Measurements from ENCODE around the gene GRIPAP1.

Gene GRIPAP1

DNA sequence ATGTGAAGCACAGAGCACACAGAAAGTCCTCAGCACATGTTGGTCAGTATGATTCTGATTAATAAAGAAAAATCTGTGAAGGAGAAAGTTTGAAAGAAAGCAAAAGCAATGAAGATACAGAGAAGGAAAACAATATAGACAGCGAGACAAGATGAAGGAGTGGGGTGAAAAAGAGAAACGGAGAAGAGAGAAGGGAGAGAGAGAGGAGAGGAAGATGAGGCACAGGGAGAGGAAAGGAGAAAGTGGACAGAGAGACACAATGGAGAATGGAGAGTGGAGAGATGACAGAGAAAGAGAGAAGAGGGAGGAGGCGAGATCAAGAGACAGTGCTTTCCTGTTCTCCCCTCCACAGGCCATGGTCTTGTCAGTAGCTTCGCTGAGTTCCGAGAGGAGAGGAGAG lies 26.5 kb downstream of the GRIPAP1 start:
- H3K27ac ChIP-seq, result no peak overlapping the region
- no peak for TF ChIP-seq ZFX (IDR thresholded peaks at IDR 0.05)
- TF ChIP-seq, protein P1, sequence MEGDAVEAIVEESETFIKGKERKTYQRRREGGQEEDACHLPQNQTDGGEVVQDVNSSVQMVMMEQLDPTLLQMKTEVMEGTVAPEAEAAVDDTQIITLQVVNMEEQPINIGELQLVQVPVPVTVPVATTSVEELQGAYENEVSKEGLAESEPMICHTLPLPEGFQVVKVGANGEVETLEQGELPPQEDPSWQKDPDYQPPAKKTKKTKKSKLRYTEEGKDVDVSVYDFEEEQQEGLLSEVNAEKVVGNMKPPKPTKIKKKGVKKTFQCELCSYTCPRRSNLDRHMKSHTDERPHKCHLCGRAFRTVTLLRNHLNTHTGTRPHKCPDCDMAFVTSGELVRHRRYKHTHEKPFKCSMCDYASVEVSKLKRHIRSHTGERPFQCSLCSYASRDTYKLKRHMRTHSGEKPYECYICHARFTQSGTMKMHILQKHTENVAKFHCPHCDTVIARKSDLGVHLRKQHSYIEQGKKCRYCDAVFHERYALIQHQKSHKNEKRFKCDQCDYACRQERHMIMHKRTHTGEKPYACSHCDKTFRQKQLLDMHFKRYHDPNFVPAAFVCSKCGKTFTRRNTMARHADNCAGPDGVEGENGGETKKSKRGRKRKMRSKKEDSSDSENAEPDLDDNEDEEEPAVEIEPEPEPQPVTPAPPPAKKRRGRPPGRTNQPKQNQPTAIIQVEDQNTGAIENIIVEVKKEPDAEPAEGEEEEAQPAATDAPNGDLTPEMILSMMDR (conservative IDR thresholded peaks at IDR 0.05), result no peak

DNA sequence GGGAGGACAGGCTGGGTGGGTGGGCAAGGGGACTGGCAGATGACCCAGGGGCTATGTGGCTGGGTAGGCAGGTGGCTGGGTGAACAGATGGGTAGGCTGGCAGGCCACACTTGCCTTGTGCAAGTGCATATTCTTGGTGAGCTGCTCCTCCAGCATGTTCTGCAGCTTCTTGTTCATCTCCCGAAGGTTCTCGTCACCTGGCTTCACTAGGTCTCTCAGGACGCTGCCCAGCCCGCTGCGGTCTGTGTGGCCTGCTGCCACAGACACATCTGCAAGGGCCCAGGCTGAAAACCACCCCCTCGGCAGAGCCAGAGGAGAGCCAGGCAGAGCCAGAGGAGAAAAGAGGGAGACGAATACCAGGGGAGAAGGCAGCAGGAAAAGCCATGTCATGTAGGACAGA lies 27.0 kb downstream of the GRIPAP1 start:
- H3K27ac ChIP-seq, result no peak overlapping the region
- TF ChIP-seq, protein P1 (conservative IDR thresholded peaks at IDR 0.05), result no peak
- no peak for TF ChIP-seq ZFX (IDR thresholded peaks at IDR 0.05)

DNA sequence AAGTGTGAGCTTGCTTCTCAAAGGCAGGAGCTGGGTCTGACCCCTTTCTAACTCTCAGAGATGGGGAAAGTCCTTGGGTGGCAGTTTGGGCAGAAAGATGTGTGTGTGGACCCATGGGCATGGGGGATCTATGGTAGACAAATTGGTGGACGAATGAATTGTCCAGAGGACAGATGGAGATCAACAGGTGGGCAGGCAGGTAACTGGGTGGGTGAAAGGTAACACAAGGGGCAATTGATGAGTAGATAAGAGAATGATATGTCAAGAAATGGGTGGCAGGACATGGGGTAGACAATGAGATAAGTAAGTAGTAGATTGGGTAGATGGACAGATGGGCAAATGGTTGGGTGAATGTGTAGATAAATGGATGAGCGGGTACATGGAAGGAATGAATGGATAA lies 27.5 kb downstream of the GRIPAP1 start:
- H3K27ac ChIP-seq, result no peak overlapping the region
- TF ChIP-seq, protein P1 (conservative IDR thresholded peaks at IDR 0.05), result no peak
- TF ChIP-seq ZFX (IDR thresholded peaks at IDR 0.05), result no peak

DNA sequence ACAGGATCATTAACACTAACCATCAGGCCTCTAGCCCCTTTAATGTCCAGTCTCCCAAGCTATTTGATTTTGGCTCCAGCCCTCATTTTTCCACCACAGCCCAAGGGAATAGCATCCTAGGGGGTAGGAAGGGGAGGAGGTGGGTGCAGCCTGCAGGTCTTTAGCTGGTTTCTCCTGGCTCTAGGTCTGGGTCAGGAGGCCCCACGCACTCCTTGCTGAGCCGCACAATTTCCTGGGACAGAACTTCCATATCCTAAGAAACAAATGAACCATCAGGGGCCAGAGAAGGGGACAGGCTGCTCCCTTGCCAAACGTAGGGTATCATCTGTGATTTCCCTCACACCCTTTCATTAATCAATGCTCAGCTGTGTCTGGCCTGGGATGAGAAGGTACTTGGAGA lies 28.0 kb downstream of the GRIPAP1 start:
- TF ChIP-seq ZFX (IDR thresholded peaks at IDR 0.05), result no peak
- TF ChIP-seq, protein P1 (conservative IDR thresholded peaks at IDR 0.05), result no peak
- H3K27ac ChIP-seq, result no peak overlapping the region

DNA sequence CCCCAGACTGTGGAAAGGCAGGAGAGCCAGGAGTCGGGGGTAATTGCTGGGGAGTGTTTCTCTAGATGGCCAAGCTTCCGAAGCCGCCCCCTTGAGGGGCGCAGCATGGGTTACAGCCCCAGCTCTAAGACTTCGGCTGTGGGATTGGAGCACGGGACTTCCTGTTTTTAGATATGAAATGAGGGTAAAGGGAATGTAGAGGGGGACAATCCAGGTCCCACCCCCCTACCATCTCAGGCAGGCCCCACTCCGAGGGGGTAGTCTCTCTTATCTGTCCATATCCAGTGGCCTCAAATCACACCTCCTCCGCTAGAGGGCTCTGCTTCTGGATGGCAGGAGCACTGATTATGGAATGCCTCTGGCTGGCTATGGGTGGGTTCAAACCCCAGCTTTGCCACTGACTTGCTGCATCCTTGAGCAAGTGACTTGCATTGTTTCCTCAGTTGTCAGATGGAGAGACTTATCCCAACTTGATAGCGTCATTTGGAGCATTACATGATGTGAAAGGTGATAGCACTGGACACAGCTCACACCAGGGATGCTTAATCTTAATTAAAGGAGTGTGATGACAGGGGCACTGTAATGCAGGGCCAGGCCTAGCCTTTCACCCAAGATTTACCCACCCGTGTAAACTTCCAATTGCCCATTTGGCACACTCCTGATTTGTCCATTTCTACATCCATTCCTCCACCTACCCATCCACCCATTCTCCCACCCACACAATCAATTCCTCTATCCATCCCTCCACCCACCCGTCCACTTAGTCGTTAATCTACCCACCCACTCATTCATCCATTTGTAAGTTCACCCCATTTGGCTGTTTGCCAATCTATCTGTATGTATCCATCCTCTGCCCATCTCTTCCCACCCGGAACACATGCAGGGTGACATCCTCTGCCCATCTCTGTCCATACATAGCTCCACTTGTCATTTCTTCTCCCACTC lies 29.6 kb downstream of the GRIPAP1 start:
- TF ChIP-seq, protein P1 (conservative IDR thresholded peaks at IDR 0.05), result peak; percentile 68
- TF ChIP-seq ZFX (IDR thresholded peaks at IDR 0.05), result no peak
- H3K27ac ChIP-seq, result no peak overlapping the region

DNA sequence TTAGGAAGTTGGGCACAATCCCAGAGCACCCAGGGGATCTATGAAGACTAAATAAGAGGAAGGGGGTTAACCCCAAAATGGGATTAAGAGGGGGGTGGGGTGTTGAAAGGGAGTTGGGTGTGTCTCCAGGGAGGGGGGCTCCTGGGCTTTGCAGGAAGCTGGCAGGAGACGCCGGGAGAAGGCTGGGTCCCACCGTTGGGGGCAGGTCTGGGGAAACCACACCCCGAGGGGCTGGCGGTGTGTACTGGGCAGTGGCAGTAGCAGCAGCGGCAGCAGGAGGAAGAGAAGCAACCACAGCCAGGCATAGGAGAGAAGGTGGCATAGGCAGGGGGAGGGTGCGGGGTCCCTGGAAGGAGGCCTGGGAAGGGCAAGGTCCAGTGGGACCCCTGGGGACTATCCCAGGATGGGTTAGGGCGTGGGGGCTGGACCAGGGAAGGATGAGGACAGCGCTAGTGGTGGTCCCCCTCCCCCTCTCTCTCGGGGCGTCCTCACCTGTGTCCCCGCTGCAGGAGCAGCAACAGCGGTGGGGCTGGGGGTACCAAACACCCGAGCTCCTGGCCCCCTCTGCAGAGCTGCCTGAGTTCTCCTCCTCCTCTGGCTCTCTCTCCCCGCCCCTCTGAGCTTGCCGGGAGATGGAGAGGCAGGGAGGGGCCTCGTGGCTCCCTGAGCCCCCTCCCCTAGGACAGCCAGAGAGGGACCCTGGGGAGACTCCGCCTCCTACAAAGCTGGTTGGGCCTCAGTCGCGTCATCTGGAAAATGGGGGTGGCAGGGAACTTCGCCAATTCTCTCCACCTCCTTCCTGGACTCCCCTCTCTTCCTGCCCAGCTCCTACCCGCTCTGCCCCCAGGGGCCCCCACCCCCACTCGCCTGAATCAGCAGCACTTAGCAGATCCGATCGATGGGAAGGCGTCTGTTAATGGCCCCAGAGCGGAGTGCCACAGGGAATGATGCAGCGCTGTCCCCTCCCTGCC lies 30.5 kb downstream of the GRIPAP1 start, which contains the start of gene KCND1:
Gene KCND1, minus strand, starts transcription at position 596 of the 971 bp plus-strand sequence. CDS start 1,573 bp downstream, outside the sequence.
- H3K27ac ChIP-seq, result no peak within 1 kb of the TSS
- TF ChIP-seq, protein P1 (conservative IDR thresholded peaks at IDR 0.05), result no peak
- TF ChIP-seq ZFX (IDR thresholded peaks at IDR 0.05), result no peak

Measured in C4-2B (cell line).